ENCODE results near the gene ADAMTS19.

- TF ChIP-seq CTCF (optimal IDR thresholded peaks at IDR 0.05 in 1 of 3, IDR thresholded peaks at IDR 0.05 in 1 of 3, conservative IDR thresholded peaks at IDR 0.05 in 1 of 3; ENCODE audit: extremely low read depth in 1 of 3, insufficient read depth in 2 of 3, low read length in 3 of 3), result no peak
- TF ChIP-seq EZH2 (IDR thresholded peaks at IDR 0.05; ENCODE audit: low read length), result no peak
These were observed 36.3 kb downstream of the ADAMTS19 start for GRCh38 chr5:129496421-129496820.

Data from keratinocyte (primary cell).